GM19468 (cell line): Measurements from ENCODE around the gene KLKB1.
A peak's percentile ranks its signal among the peaks of the same experiment; 100 is the strongest.

Experiments
- ATAC-seq: cut with Tn5 transposase; IDR thresholded peaks from one replicate; pipeline ENCODE4 v1.9.1; 2021; ENCODE audit warnings: mild to moderate bottlenecking, moderate library complexity, moderate number of reproducible peaks; ENCODE audit not compliant: unreplicated experiment; ENCODE audit errors: extremely low read depth

Gene KLKB1

GRCh38 chr4:186227221-186227620, at the start of gene KLKB1:
Gene KLKB1, plus strand, starts transcription at chr4:186227507. Its CDS starts 689 bp downstream, at chr4:186228196.
- ATAC-seq = no peak

- no peak for ATAC-seq
These were observed 39.2 kb upstream of the KLKB1 start for GRCh38 chr4:186188107-186188506.

- no peak for ATAC-seq
These were observed 37.7 kb upstream of the KLKB1 start for GRCh38 chr4:186189656-186190055.

- ATAC-seq = peak; percentile 3
These were observed 36.6 kb upstream of the KLKB1 start for GRCh38 chr4:186190581-186191199.

GRCh38 chr4:186191200-186192065, 35.9 kb upstream of the KLKB1 start, which contains the start of gene CYP4V2:
Gene CYP4V2, plus strand, starts transcription at chr4:186191567. Its CDS starts 257 bp downstream, at chr4:186191824.
- peak; percentile 70 for ATAC-seq

GRCh38 chr4:186192066-186192612, 35.2 kb upstream of the KLKB1 start:
- ATAC-seq = no peak

- no peak for ATAC-seq
These were observed 33.5 kb upstream of the KLKB1 start for GRCh38 chr4:186193851-186194250.

GRCh38 chr4:186196063-186196462, 31.2 kb upstream of the KLKB1 start:
- no peak for ATAC-seq

- no peak for ATAC-seq
These were observed 26.8 kb upstream of the KLKB1 start for GRCh38 chr4:186200516-186200915.

GRCh38 chr4:186201010-186201409, 26.3 kb upstream of the KLKB1 start:
- ATAC-seq = no peak

GRCh38 chr4:186201535-186202230, 25.6 kb upstream of the KLKB1 start:
- peak; percentile 92 for ATAC-seq

- no peak for ATAC-seq
These were observed 24.7 kb upstream of the KLKB1 start for GRCh38 chr4:186202490-186203140.

GRCh38 chr4:186203406-186203805, 23.9 kb upstream of the KLKB1 start:
- no peak for ATAC-seq

- ATAC-seq = peak; percentile 27
These were observed 23.2 kb upstream of the KLKB1 start for GRCh38 chr4:186204103-186204559.

GRCh38 chr4:186204686-186205085, 22.6 kb upstream of the KLKB1 start:
- no peak for ATAC-seq

GRCh38 chr4:186205156-186205555, 22.2 kb upstream of the KLKB1 start:
- ATAC-seq = no peak

- no peak for ATAC-seq
These were observed 10.8 kb upstream of the KLKB1 start for GRCh38 chr4:186216465-186217024.

GRCh38 chr4:186217733-186218293, 9.5 kb upstream of the KLKB1 start:
- no peak for ATAC-seq

GRCh38 chr4:186221624-186222023, 5.7 kb upstream of the KLKB1 start:
- ATAC-seq = no peak
